ENCODE results near the gene PLCB1.

PLCB1 gene

GRCh38 chr20:8518878-8519277 is 386.8 kb downstream of the PLCB1 start:
- DNase-seq: no peak

DNA sequence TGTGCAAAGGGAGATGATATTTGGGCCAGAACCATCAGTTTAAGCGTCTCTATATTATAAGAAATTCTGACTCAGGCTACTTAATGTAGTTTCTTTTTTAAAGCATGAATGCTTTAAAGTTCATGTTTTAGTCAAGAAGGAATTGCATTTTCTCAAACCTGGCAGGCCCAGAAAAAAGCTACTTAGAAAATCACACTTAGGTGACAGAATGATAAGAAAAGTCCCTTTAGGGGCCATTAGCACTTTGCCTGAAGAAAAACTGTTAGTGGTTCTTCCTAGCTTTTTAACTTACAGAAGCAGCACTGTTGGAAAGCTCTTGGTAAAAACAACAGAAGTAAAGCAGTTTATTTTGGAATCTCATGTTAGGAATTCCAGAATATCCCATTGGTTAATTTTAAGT is 387.8 kb downstream of the PLCB1 start:
- no peak for DNase-seq

GRCh38 chr20:8522168-8522567 is 390.1 kb downstream of the PLCB1 start:
- no peak for DNase-seq

DNA sequence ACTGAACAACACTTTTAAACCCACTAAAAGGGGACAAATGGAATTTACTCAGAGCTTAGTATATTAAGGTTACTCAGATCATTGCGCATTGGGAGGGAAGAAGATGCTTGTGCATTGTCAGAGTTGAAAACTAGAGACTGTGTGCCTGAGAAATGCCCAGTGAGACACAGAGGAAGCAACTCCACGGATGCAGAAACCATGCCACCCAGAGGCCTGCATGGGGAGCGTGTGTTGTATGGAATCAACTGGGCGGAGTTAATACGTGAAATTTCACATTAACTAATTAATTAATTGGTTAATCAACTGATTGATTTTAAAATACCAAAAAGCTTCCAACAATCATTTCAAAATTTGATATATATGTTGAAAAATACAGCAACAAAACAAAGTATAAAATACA is 391.6 kb downstream of the PLCB1 start:
- no peak for DNase-seq

GRCh38 chr20:8524101-8525016 is 392.3 kb downstream of the PLCB1 start:
- DNase-seq: no peak

- no peak for DNase-seq
These were observed 392.9 kb downstream of the PLCB1 start for GRCh38 chr20:8525017-8525343.

DNA sequence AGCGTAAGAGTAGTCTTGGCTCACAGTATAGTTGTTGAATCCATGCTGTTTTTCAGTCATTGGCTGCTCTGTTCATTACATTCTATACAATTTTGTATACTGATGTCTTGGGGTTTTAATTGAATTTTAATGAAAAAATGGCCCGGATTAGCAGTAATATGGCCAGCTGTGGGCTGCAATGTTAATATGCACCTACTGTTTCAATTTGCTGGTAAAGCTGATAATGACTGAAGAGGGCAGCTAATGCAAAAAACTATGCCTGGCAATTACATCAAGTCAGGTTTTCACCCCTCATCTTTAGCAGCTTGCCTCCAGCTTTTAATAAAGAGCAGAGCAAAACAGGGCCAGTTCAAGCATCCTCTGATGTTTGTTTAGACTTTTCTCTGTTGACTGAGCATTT is 394.5 kb downstream of the PLCB1 start:
- no peak for DNase-seq

DNA sequence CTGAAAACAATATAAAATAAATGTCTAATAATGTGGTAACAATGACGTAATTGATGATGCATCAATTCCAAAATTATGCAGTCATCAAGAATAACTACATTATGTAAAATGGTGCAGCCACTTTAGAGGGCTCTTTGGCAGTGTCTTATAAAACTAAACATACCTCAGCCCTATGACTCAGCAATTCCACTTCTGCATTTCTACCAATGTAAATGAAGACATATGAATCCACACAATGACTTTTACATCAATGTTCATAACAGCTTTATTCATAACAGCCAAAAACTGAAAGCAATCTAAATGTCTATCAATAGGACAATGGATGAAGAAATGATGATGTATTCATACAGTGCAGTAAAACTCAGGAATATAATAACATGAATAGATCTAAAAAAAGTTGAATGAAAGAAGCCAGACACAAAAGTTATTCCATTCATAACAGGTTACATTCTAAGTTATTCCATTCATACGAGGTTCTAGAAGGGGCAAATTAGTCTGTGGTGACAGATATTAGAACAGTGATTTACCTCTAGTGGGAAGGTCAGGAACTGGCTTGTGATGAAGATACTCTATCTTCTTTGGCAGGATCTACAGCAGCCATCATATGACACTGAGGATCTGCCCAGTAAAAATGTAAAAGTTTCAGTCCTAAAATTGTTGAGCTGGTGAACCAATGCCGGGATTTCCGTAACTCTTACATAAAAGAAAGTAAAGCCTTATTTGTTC is 396.1 kb downstream of the PLCB1 start:
- DNase-seq: no peak

GRCh38 chr20:8530022-8530421 is 398.0 kb downstream of the PLCB1 start:
- no peak for DNase-seq

- DNase-seq: no peak
These were observed 400.1 kb downstream of the PLCB1 start for GRCh38 chr20:8532169-8532568.

DNA sequence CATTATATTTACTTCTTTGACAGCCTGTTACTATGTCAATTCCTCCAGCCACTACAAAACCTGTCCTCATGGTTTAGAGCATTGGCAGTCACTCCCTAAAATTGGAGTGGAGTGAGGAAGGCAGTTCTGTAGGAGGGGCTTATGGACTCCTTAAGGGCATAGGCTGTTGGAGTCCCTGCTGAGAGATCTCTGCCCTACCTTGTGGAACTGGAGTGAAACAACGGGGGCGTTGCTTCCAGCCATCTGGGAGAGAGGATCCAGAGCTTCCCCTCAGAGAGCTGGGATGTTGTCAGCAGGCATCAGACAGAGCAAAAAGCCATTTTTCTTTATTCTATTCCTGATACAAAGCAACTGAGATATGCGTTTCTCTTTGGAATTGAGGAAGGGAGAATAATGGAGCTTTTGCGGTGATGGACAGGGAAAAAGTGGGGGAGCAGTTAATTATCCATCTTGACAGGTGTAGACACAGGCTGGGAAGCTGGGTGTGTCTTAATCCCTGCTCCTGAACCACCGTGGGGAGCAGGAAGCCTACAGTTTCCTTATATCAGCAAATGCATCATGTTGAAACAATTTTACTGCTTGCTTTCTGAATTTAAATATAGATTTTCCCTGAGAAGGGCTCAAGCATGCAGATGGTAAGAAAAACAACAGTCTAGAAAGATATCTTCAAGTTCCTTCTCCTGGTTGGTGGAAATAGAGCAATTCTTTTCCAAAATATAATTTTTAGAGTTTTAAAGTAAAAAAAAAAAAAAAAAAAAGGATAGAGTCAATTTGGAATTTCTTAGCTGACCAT is 402.5 kb downstream of the PLCB1 start:
- DNase-seq: no peak

- DNase-seq: no peak
These were observed 403.6 kb downstream of the PLCB1 start for GRCh38 chr20:8535403-8536261.

GRCh38 chr20:8536262-8536618 is 404.2 kb downstream of the PLCB1 start:
- no peak for DNase-seq

DNA sequence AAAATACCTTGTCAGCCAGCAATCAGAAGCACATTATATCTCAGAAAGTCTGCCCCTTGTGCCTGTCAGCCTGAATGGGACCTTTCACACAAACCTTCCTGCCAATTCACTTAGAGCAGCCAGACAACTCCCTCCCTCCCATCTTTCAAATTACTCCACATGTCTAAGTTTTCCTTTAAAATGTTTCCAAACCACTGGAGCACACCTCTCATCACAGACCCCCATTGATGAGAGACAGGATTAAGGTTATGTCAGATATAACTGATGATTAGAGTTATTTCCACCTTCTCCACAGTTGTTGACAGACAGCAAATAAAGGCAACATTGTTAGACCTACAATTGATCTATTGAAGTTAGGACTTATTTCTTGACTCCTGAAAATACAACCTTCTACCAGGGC is 408.4 kb downstream of the PLCB1 start:
- no peak for DNase-seq

- no peak for DNase-seq
These were observed 410.0 kb downstream of the PLCB1 start for GRCh38 chr20:8542110-8542486.

GRCh38 chr20:8545212-8545611 is 413.1 kb downstream of the PLCB1 start:
- DNase-seq: no peak

GRCh38 chr20:8547035-8547650 is 415.1 kb downstream of the PLCB1 start:
- DNase-seq: no peak

GRCh38 chr20:8547968-8548588 is 416.0 kb downstream of the PLCB1 start:
- DNase-seq: no peak

DNA sequence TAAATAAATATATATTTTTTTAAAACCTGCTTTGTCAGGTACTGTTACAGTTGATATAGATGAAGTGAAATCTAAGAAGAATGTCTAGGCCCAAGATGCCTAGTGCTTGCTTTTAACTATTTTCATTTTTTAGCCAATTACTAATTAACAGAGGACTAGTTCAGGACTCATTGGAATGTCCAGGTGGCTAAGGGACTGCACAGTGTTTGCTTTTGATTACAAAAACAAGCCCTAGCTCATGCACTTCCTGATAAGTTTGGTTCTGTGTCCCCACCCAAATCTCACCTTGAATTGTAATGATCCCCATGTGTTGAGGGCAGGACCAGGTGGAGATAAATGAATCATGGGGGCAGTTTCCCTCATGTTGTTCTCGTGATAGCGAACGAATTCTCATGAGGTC is 417.1 kb downstream of the PLCB1 start:
- DNase-seq: no peak

GRCh38 chr20:8557711-8558110 is 425.6 kb downstream of the PLCB1 start:
- no peak for DNase-seq

- no peak for DNase-seq
These were observed 430.3 kb downstream of the PLCB1 start for GRCh38 chr20:8562356-8562755.

- DNase-seq: no peak
These were observed 436.0 kb downstream of the PLCB1 start for GRCh38 chr20:8568075-8568474.

Measured in T-helper 1 cell (primary cell).